Activated CD4-positive, alpha-beta T cell treated with anti-CD3 and anti-CD28 coated beads, Interleukin-2, amount 10 ng/mL, durations not matched to agents 24 days and 14 days (primary cell): ENCODE data around the gene SPATA6L. TPM values are rescaled to one million over a fixed set of nuclear protein-coding genes. Genes with fewer than 3 reads are reported as not detected.
A peak's percentile ranks its signal among the peaks of the same experiment; 100 is the strongest.
"Not testable (repeated sequence)": the region's sequence is repeated elsewhere in the genome, so short reads cannot be mapped to it uniquely, and the experiment has no call there.

Source experiments
- DNase-seq: peaks from one replicate; pipeline ENCODE4 v3.0.0; 2022
- H3K27ac Mint-ChIP-seq: one replicate; pipeline ENCODE4 v1.8.0; 2022; ENCODE audit warnings: mild to moderate bottlenecking, mixed read lengths
- H3K27me3 Mint-ChIP-seq: one replicate; pipeline ENCODE4 v1.8.0; 2022; ENCODE audit warnings: mixed read lengths
- H3K36me3 Mint-ChIP-seq: one replicate; pipeline ENCODE4 v1.8.0; 2022; ENCODE audit warnings: low read depth, mild to moderate bottlenecking, mixed read lengths
- H3K4me1 Mint-ChIP-seq: one replicate; pipeline ENCODE4 v1.8.0; 2021; ENCODE audit warnings: mixed read lengths
- H3K4me3 Mint-ChIP-seq: one replicate; pipeline ENCODE4 v1.8.0; 2022; ENCODE audit warnings: mild to moderate bottlenecking, moderate library complexity, mixed read lengths
- H3K9me3 Mint-ChIP-seq: one replicate; pipeline ENCODE4 v1.8.0; 2021; ENCODE audit warnings: mixed read lengths
- intact Hi-C: fragments of 100-400 bp; cut with micrococcal nuclease; formaldehyde crosslinking; loops from one replicate; pipeline ENCODE4 v1.15.1; 2023
- total RNA-seq: library from RNA; stranded (reverse); gene quantifications from 2 replicates; pipeline ENCODE4 v1.2.3, GENCODE V29; 2022

SPATA6L gene
- total RNA-seq, 1 donor from 2014 or later: not detected

DNA sequence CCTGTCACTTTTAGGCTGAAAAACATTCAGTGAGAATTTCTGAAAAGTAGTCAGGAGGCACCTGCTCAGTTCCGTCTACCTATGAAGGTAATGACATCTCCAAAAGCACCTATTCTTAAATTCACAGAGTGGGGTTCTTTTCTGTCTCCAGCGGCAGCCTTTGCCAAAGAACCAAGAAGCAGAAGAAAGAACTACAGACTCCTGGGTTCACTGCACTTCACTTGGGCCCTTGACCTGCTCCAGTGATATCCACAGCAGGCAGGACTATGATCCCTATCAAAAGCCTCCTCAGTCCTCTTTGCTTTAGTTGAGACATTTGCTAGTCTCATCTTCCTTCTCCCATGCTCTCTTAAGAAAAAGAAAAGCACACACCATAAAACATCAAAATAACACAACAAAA is 23.9 kb downstream of the SPATA6L start:
- DNase-seq: no peak
- intact Hi-C loops: loop anchor here (5.0 kb wide), 1 partner anchor 260 kb away; no protein-coding TSS in a partner anchor
- H3K9me3 Mint-ChIP-seq: no peaks in the 10 kb centered on the region
- no peak overlapping the region for H3K4me3 Mint-ChIP-seq
- H3K27ac Mint-ChIP-seq: no peak overlapping the region
- H3K27me3 Mint-ChIP-seq: peaks cover 3% of the 10 kb centered on the region
- no peaks in the 10 kb centered on the region for H3K4me1 Mint-ChIP-seq
- H3K36me3 Mint-ChIP-seq: no peaks in the 10 kb centered on the region

DNA sequence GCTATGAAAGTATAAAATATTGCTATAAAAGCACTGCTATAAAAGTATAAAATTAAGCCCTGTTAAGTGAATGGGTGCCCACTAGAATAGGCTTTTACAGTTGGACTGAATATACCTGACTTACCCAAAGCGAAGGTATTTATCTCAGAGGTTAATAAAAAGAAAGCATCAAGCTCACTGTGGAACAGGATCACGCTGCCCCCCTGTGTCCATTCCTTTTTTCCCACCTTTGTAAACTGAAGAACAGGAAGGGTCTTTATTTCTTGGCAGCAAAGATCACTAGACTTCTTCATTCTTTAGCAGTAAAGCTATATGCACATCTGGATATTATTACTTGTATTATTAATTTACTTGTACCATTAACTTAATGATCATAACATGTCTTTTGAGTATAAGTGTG is 26.3 kb downstream of the SPATA6L start:
- DNase-seq: peak; percentile 80
- H3K27ac Mint-ChIP-seq: no peak overlapping the region
- H3K4me1 Mint-ChIP-seq: no peaks in the 10 kb centered on the region
- H3K27me3 Mint-ChIP-seq: peaks cover 14% of the 10 kb centered on the region
- no peaks in the 10 kb centered on the region for H3K9me3 Mint-ChIP-seq
- no peak overlapping the region for H3K4me3 Mint-ChIP-seq
- no peaks in the 10 kb centered on the region for H3K36me3 Mint-ChIP-seq
- intact Hi-C loops: loop anchor here (5.0 kb wide), 1 partner anchor 258 kb away; no protein-coding TSS in a partner anchor

DNA sequence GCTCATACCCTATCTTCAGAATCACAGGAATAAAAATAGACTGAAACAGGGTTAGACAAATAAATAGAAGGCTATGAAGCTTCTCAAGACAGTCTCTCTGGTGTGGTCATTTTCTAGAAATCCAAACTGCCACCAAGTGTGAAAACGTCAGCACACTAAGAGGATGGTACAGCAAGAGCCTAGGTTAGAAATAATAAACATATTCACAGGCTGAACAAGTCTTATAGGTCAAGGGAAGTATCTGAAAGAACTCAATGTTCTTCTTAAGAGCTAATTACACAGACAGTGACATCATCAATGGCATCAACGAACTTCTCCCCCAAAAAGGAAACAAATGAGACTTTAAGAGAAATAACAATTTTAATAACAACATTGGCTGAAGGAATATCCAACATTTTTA is 26.9 kb downstream of the SPATA6L start:
- intact Hi-C loops: no loop called here
- Mint-ChIP-seq H3K27me3 (peaks cover 15% of the 10 kb centered on the region), H3K4me3 (no peak overlapping the region), H3K4me1 (no peaks in the 10 kb centered on the region), H3K36me3 (no peaks in the 10 kb centered on the region), H3K27ac (no peak overlapping the region), H3K9me3 (no peaks in the 10 kb centered on the region)
- DNase-seq: no peak

DNA sequence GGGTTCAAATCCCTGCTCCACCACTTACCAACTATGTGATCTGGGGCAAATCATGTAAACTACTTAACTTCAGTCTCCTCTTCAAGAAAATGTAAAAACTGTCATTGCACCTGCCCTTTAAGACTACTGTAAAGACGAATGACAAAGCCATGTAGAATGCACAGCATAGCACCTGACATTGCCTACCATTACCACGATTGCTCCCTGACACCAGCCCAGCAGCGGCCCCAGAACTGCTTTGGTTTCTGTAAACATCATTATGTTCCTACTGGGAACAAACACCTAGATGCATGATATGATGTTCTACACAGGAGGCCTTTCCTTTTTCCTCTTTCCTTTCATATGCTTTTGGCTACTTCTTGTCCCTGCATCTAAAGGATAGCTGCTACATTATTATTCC is 27.3 kb downstream of the SPATA6L start:
- no peaks in the 10 kb centered on the region for H3K9me3 Mint-ChIP-seq
- peaks cover 15% of the 10 kb centered on the region for H3K27me3 Mint-ChIP-seq
- H3K4me1 Mint-ChIP-seq: no peaks in the 10 kb centered on the region
- no peak overlapping the region for H3K27ac Mint-ChIP-seq
- H3K4me3 Mint-ChIP-seq: no peak overlapping the region
- H3K36me3 Mint-ChIP-seq: no peaks in the 10 kb centered on the region
- intact Hi-C loops: no loop called here
- no peak for DNase-seq

GRCh38 chr9:4630836-4631235 is 35.4 kb downstream of the SPATA6L start:
- intact Hi-C loops: no loop called here
- no peak overlapping the region for H3K4me3 Mint-ChIP-seq
- H3K36me3 Mint-ChIP-seq: no peaks in the 10 kb centered on the region
- H3K27ac Mint-ChIP-seq: no peak overlapping the region
- H3K9me3 Mint-ChIP-seq: no peaks in the 10 kb centered on the region
- H3K27me3 Mint-ChIP-seq: peaks cover 17% of the 10 kb centered on the region
- no peaks in the 10 kb centered on the region for H3K4me1 Mint-ChIP-seq
- no peak for DNase-seq

DNA sequence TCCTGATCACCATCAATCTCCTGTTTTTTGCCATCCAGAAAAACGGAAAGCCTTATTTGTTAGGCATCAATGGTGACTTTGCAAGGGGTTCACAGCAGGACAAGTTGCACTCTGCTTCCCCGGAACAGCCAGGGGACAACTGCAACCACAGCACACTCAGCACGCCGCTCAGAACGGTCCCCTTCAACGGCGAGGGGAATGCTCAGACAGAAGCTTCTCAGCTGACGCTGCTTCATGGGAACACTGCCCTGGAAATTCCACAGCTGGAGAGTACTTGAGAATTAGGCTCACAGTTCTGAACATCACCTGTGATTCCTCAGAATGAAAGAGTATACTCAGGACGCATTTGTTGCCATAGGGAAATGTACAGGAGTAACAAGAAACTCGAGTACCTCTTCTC is 44.3 kb downstream of the SPATA6L start:
- Mint-ChIP-seq H3K4me3 (no peak overlapping the region), H3K27ac (no peak overlapping the region), H3K4me1 (peaks cover 17% of the 10 kb centered on the region), H3K27me3 (peaks cover 7% of the 10 kb centered on the region), H3K9me3 (no peaks in the 10 kb centered on the region), H3K36me3 (no peaks in the 10 kb centered on the region)
- no peak for DNase-seq
- intact Hi-C loops: no loop called here

- intact Hi-C loops: no loop called here
Observed at GRCh38 chr9:4620881-4621555, 45.3 kb downstream of the SPATA6L start.

GRCh38 chr9:4620057-4620765 is 46.1 kb downstream of the SPATA6L start:
- Mint-ChIP-seq H3K27ac (no peak overlapping the region), H3K36me3 (no peaks in the 10 kb centered on the region), H3K4me1 (peaks cover 21% of the 10 kb centered on the region), H3K4me3 (no peak overlapping the region), H3K9me3 (no peaks in the 10 kb centered on the region), H3K27me3 (peaks cover 2% of the 10 kb centered on the region)
- DNase-seq: peak; percentile 65
- intact Hi-C loops: no loop called here

More at GRCh38 chr9:4620881-4621555, 45.3 kb downstream of the SPATA6L start:
- peak; percentile 45 for DNase-seq
- Mint-ChIP-seq H3K27me3 (peaks cover 2% of the 10 kb centered on the region), H3K27ac (no peak overlapping the region), H3K4me3 (no peak overlapping the region), H3K9me3 (no peaks in the 10 kb centered on the region), H3K36me3 (no peaks in the 10 kb centered on the region), H3K4me1 (peaks cover 17% of the 10 kb centered on the region)

- Mint-ChIP-seq H3K4me1 (peaks cover 25% of the 10 kb centered on the region), H3K4me3 (no peak overlapping the region), H3K27ac (no peak overlapping the region), H3K36me3 (no peaks in the 10 kb centered on the region), H3K9me3 (no peaks in the 10 kb centered on the region), H3K27me3 (peaks cover 2% of the 10 kb centered on the region)
- no peak for DNase-seq
- intact Hi-C loops: no loop called here
Observed at GRCh38 chr9:4618700-4619099, 47.6 kb downstream of the SPATA6L start.

DNA sequence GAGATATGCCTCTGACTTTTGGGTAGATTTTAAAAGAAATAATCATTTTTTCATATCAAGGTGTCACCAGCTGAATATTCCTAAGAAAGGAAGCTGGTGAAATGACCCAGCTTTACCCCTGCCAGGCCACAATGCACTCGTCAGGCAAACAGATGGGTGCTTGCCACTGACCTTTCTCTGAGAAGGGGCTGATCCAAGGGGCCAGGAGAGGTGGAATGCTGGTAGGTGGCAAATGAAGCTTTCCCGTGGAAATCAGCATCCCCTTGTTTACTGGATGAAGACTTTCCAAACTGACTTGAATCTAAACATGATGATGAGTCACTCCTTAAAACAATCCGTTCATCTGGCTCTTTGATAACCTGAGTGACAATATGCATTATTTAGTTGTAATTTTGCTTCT is 48.5 kb downstream of the SPATA6L start:
- Mint-ChIP-seq H3K4me3 (no peak overlapping the region), H3K27me3 (peaks cover 2% of the 10 kb centered on the region), H3K36me3 (no peaks in the 10 kb centered on the region), H3K9me3 (no peaks in the 10 kb centered on the region), H3K27ac (no peak overlapping the region), H3K4me1 (peaks cover 25% of the 10 kb centered on the region)
- intact Hi-C loops: no loop called here
- DNase-seq: peak; percentile 51

- H3K27me3 Mint-ChIP-seq: peaks cover 2% of the 10 kb centered on the region
- peak; percentile 59 for DNase-seq
- H3K4me3 Mint-ChIP-seq: no peak overlapping the region
- no peaks in the 10 kb centered on the region for H3K36me3 Mint-ChIP-seq
- H3K4me1 Mint-ChIP-seq: peaks cover 24% of the 10 kb centered on the region
- no peaks in the 10 kb centered on the region for H3K9me3 Mint-ChIP-seq
- peak overlapping the region; percentile 34 for H3K27ac Mint-ChIP-seq
- intact Hi-C loops: no loop called here
Observed at GRCh38 chr9:4615778-4616177, 50.5 kb downstream of the SPATA6L start.

- Mint-ChIP-seq H3K9me3 (no peaks in the 10 kb centered on the region), H3K36me3 (no peaks in the 10 kb centered on the region), H3K4me3 (no peak overlapping the region), H3K4me1 (peaks cover 19% of the 10 kb centered on the region), H3K27ac (peak overlapping the region; percentile 34), H3K27me3 (peaks cover 2% of the 10 kb centered on the region)
- intact Hi-C loops: no loop called here
- peak; percentile 46 for DNase-seq
Observed at GRCh38 chr9:4615251-4615650, 51.0 kb downstream of the SPATA6L start.

DNA sequence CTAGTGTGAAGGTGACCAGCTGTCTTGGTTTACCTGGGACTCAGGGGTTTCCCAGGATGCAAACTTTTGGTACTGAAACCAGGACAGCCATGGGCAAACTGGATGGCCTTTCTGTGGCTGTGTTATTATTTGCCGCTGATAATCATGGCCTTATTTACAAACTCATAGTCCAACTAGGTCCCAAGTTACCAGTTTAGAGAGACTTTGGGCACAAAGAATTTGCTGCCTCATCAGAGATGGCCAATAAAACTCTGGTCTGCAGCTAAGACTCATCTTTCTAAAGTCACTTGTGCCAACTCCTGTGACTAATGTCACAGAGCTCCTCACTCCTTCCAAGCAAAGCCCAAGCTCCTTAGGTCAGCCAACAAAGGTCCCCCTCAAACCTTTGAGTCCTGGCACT is 51.7 kb downstream of the SPATA6L start:
- Mint-ChIP-seq H3K4me1 (peaks cover 13% of the 10 kb centered on the region), H3K27me3 (peaks cover 2% of the 10 kb centered on the region), H3K9me3 (no peaks in the 10 kb centered on the region), H3K4me3 (no peak overlapping the region), H3K27ac (no peak overlapping the region), H3K36me3 (no peaks in the 10 kb centered on the region)
- DNase-seq: peak; percentile 45
- intact Hi-C loops: no loop called here

- H3K27me3 Mint-ChIP-seq, H3K4me3 Mint-ChIP-seq, H3K4me1 Mint-ChIP-seq, H3K36me3 Mint-ChIP-seq, H3K27ac Mint-ChIP-seq, H3K9me3 Mint-ChIP-seq, intact Hi-C loops: not testable (repeated sequence)
- peak; percentile 69 for DNase-seq
Observed at GRCh38 chr9:4606033-4606432, 60.2 kb downstream of the SPATA6L start.
